Activated naive CD4-positive, alpha-beta T cell treated with anti-CD3 and anti-CD28 coated beads, Interleukin-2, amount 10 ng/mL, durations not matched to agents 7 days and 5 days (primary cell): ENCODE measurements around the gene CD160.
"Not testable (repeated sequence)": the region's sequence is repeated elsewhere in the genome, so short reads cannot be mapped to it uniquely, and the experiment has no call there.

Source experiments
- CTCF ChIA-PET: fragments of 350-600 bp; sonication (Branson Sonifier 250); formaldehyde crosslinking; loops from one replicate; lab custom pipeline; 2021; ENCODE audit warnings: antibody characterized with exemption; lab: Charles Lee
- DNase-seq: peaks from one replicate; pipeline ENCODE4 v3.0.0-alpha.2; 2020
- H3K27ac Mint-ChIP-seq: one replicate; pipeline ENCODE4 v1.8.0; 2021; ENCODE audit warnings: mild to moderate bottlenecking, moderate library complexity, mixed read lengths
- H3K27me3 Mint-ChIP-seq: one replicate; pipeline ENCODE4 v1.8.0; 2021; ENCODE audit warnings: mild to moderate bottlenecking, mixed read lengths
- H3K36me3 Mint-ChIP-seq: one replicate; pipeline ENCODE4 v1.8.0; 2021; ENCODE audit warnings: mixed read lengths
- H3K4me1 Mint-ChIP-seq: one replicate; pipeline ENCODE4 v1.8.0; 2021; ENCODE audit warnings: mixed read lengths
- H3K4me3 Mint-ChIP-seq: one replicate; pipeline ENCODE4 v1.8.0; 2021; ENCODE audit warnings: mild to moderate bottlenecking, moderate library complexity, mixed read lengths
- H3K9me3 Mint-ChIP-seq: one replicate; pipeline ENCODE4 v1.8.0; 2021; ENCODE audit warnings: mixed read lengths

CD160 gene

GRCh38 chr1:145701306-145701862 lies 17.9 kb upstream of the CD160 start:
- DNase-seq, result no peak
- Mint-ChIP-seq H3K27me3 (peaks cover 53% of the 10 kb centered on the region), H3K36me3 (no peaks in the 10 kb centered on the region), H3K9me3 (no peaks in the 10 kb centered on the region), H3K4me3 (no peak overlapping the region), H3K4me1 (no peaks in the 10 kb centered on the region), H3K27ac (no peak overlapping the region)
- CTCF ChIA-PET, result no interaction called here

- Mint-ChIP-seq H3K4me3 (no peak overlapping the region), H3K27me3 (peaks cover 54% of the 10 kb centered on the region), H3K4me1 (no peaks in the 10 kb centered on the region), H3K36me3 (no peaks in the 10 kb centered on the region), H3K27ac (no peak overlapping the region), H3K9me3 (no peaks in the 10 kb centered on the region)
- CTCF ChIA-PET, result no interaction called here
- DNase-seq, result no peak
These were observed 17.2 kb upstream of the CD160 start for GRCh38 chr1:145702052-145702451.

GRCh38 chr1:145702826-145703225 lies 16.5 kb upstream of the CD160 start:
- Mint-ChIP-seq H3K9me3 (no peaks in the 10 kb centered on the region), H3K4me1 (no peaks in the 10 kb centered on the region), H3K27me3 (peaks cover 58% of the 10 kb centered on the region), H3K27ac (no peak overlapping the region), H3K36me3 (no peaks in the 10 kb centered on the region), H3K4me3 (no peak overlapping the region)
- DNase-seq, result no peak
- CTCF ChIA-PET, result interaction anchor here (2.7 kb wide), 1 partner anchor 18 kb away, joined by 8 read pairs; no protein-coding TSS in a partner anchor

- Mint-ChIP-seq H3K27me3 (peaks cover 46% of the 10 kb centered on the region), H3K4me3 (no peak overlapping the region), H3K27ac (no peak overlapping the region), H3K4me1 (no peaks in the 10 kb centered on the region), H3K9me3 (no peaks in the 10 kb centered on the region), H3K36me3 (no peaks in the 10 kb centered on the region)
- CTCF ChIA-PET, result interaction anchor here (2.7 kb wide), 1 partner anchor 15 kb away, joined by 8 read pairs; no protein-coding TSS in a partner anchor
- DNase-seq, result no peak
These were observed 13.7 kb upstream of the CD160 start for GRCh38 chr1:145705622-145706021.

GRCh38 chr1:145706086-145706664 lies 13.1 kb upstream of the CD160 start:
- no peak for DNase-seq
- H3K4me3 Mint-ChIP-seq, result no peak overlapping the region
- peaks cover 47% of the 10 kb centered on the region for H3K27me3 Mint-ChIP-seq
- H3K36me3 Mint-ChIP-seq, result no peaks in the 10 kb centered on the region
- H3K4me1 Mint-ChIP-seq, result no peaks in the 10 kb centered on the region
- no peak overlapping the region for H3K27ac Mint-ChIP-seq
- no peaks in the 10 kb centered on the region for H3K9me3 Mint-ChIP-seq
- CTCF ChIA-PET, result no interaction called here

GRCh38 chr1:145707183-145707867 lies 12.0 kb upstream of the CD160 start, which contains the start of gene PDZK1:
Gene PDZK1, minus strand, starts transcription at chr1:145707368. Its CDS starts 19,347 bp downstream, at chr1:145688021.
- CTCF ChIA-PET, result no interaction called here
- Mint-ChIP-seq H3K27ac (no peak within 1 kb of the TSS), H3K9me3 (no peaks in the 10 kb centered on the region), H3K27me3 (peaks cover 49% of the 10 kb centered on the region), H3K4me1 (no peaks in the 10 kb centered on the region), H3K4me3 (no peak within 1 kb of the TSS), H3K36me3 (no peaks in the 10 kb centered on the region)
- no peak for DNase-seq

GRCh38 chr1:145708063-145708462 lies 11.2 kb upstream of the CD160 start:
- DNase-seq, result no peak
- Mint-ChIP-seq H3K27ac (no peak overlapping the region), H3K27me3 (peaks cover 49% of the 10 kb centered on the region), H3K4me3 (no peak overlapping the region), H3K36me3 (no peaks in the 10 kb centered on the region), H3K4me1 (no peaks in the 10 kb centered on the region), H3K9me3 (no peaks in the 10 kb centered on the region)
- CTCF ChIA-PET, result no interaction called here

GRCh38 chr1:145710291-145711027 lies 8.8 kb upstream of the CD160 start:
- Mint-ChIP-seq H3K36me3 (no peaks in the 10 kb centered on the region), H3K4me3 (no peak overlapping the region), H3K4me1 (no peaks in the 10 kb centered on the region), H3K9me3 (no peaks in the 10 kb centered on the region), H3K27me3 (peaks cover 29% of the 10 kb centered on the region), H3K27ac (no peak overlapping the region)
- DNase-seq, result no peak
- CTCF ChIA-PET, result interaction anchor here (1.0 kb wide), 1 partner anchor 9 kb away, joined by 4 read pairs; the partner anchor contains the start of gene CD160

- H3K4me1 Mint-ChIP-seq, result no peaks in the 10 kb centered on the region
- DNase-seq, result no peak
- no peak overlapping the region for H3K27ac Mint-ChIP-seq
- peaks cover 29% of the 10 kb centered on the region for H3K27me3 Mint-ChIP-seq
- CTCF ChIA-PET, result interaction anchor here (1.0 kb wide), 1 partner anchor 9 kb away, joined by 4 read pairs; the partner anchor contains the start of gene CD160
- H3K4me3 Mint-ChIP-seq, result no peak overlapping the region
- H3K36me3 Mint-ChIP-seq, result no peaks in the 10 kb centered on the region
- no peaks in the 10 kb centered on the region for H3K9me3 Mint-ChIP-seq
These were observed 8.1 kb upstream of the CD160 start for GRCh38 chr1:145711213-145711651.

- Mint-ChIP-seq H3K4me1 (peaks cover 6% of the 10 kb centered on the region), H3K27ac (no peak overlapping the region)
- CTCF ChIA-PET, result no interaction called here
These were observed 4.7 kb upstream of the CD160 start for GRCh38 chr1:145714524-145715111.

GRCh38 chr1:145716641-145717345 lies 2.5 kb upstream of the CD160 start:
- Mint-ChIP-seq H3K27ac (no peak overlapping the region), H3K36me3 (no peaks in the 10 kb centered on the region), H3K9me3 (no peaks in the 10 kb centered on the region), H3K27me3 (peaks cover 30% of the 10 kb centered on the region), H3K4me3 (no peak overlapping the region), H3K4me1 (peaks cover 17% of the 10 kb centered on the region)
- CTCF ChIA-PET, result no interaction called here
- no peak for DNase-seq

More at GRCh38 chr1:145714524-145715111, 4.7 kb upstream of the CD160 start:
- Mint-ChIP-seq H3K4me3 (no peak overlapping the region), H3K36me3 (no peaks in the 10 kb centered on the region), H3K27me3 (peaks cover 16% of the 10 kb centered on the region), H3K9me3 (no peaks in the 10 kb centered on the region)
- no peak for DNase-seq

GRCh38 chr1:145717833-145718232 lies 1.5 kb upstream of the CD160 start:
- H3K36me3 Mint-ChIP-seq, result no peaks in the 10 kb centered on the region
- no peak overlapping the region for H3K4me3 Mint-ChIP-seq
- no peak overlapping the region for H3K27ac Mint-ChIP-seq
- no peaks in the 10 kb centered on the region for H3K9me3 Mint-ChIP-seq
- peaks cover 17% of the 10 kb centered on the region for H3K4me1 Mint-ChIP-seq
- H3K27me3 Mint-ChIP-seq, result peaks cover 30% of the 10 kb centered on the region
- CTCF ChIA-PET, result no interaction called here
- DNase-seq, result no peak

- peaks cover 17% of the 10 kb centered on the region for H3K4me1 Mint-ChIP-seq
- H3K36me3 Mint-ChIP-seq, H3K9me3 Mint-ChIP-seq, H3K27ac Mint-ChIP-seq, DNase-seq, H3K4me3 Mint-ChIP-seq: not testable (repeated sequence)
- H3K27me3 Mint-ChIP-seq, result peaks cover 30% of the 10 kb centered on the region
- CTCF ChIA-PET, result interaction anchor here (1.3 kb wide), 1 partner anchor 26 kb away, joined by 4 read pairs; no protein-coding TSS in a partner anchor
These were observed 834 bp upstream of the CD160 start for GRCh38 chr1:145718465-145718864.
